Right lobe of liver (tissue), 4 donors: ENCODE results near the gene XRCC6.

Source experiments
- CTCF ChIP-seq, 4 donors: fragments of 200-600 bp in 3 of 4; fragments of 450-650 bp in 1 of 4; IDR thresholded peaks; one replicate each; pipeline versions ENCODE4 v1.5.1 to v1.8.0; 2016 to 2022; ENCODE audit warnings: antibody characterized with exemption in 4 of 4, mild to moderate bottlenecking in 2 of 4
- POLR2A ChIP-seq: fragments of 450-650 bp; IDR thresholded peaks from one replicate; pipeline ENCODE4 v1.6.1; 2017; ENCODE audit warnings: antibody characterized with exemption, mild to moderate bottlenecking
- donor health status: DM: no; HTN: no; CAD: no.
- donor health status: DM: no; HTN: no; CAD: no.
- donor health status: DM: no; HTN: yes; CAD: no.

GRCh38 chr22:41674846-41675340 is 53.8 kb downstream of the XRCC6 start:
- TF ChIP-seq CTCF (IDR thresholded peaks at IDR 0.05) (no peak), POLR2A (no peak)
